ENCODE data around the gene SLC6A6.

SLC6A6 gene

DNA sequence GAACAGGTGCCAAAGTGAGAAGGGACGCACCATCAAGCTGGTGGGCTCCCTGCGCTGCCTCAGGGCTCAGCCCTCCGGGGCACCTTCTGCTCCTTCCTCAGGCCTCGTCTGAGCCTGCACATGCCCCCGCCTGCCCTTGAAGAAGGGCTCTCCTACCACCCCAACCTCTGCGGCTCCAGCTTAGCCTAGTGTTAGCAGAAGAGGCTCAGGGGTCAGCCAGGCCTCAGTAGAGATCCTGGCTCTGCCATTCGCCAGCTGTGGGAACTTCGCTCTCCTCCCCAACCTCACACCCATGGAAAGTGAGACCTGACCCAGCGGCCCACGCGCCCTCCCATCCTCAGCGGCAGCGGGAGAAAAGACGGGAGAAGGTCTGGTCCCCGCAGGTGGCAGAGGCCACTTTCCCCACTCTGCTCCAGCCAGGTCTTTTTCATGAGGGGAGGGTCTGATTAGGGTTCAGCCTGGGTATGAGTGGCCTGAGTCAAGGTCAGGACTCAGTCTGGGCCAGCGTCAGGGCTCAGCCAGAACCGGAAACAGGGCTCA is 129.5 kb downstream of the SLC6A6 start:
- no peak for DNase-seq

DNA sequence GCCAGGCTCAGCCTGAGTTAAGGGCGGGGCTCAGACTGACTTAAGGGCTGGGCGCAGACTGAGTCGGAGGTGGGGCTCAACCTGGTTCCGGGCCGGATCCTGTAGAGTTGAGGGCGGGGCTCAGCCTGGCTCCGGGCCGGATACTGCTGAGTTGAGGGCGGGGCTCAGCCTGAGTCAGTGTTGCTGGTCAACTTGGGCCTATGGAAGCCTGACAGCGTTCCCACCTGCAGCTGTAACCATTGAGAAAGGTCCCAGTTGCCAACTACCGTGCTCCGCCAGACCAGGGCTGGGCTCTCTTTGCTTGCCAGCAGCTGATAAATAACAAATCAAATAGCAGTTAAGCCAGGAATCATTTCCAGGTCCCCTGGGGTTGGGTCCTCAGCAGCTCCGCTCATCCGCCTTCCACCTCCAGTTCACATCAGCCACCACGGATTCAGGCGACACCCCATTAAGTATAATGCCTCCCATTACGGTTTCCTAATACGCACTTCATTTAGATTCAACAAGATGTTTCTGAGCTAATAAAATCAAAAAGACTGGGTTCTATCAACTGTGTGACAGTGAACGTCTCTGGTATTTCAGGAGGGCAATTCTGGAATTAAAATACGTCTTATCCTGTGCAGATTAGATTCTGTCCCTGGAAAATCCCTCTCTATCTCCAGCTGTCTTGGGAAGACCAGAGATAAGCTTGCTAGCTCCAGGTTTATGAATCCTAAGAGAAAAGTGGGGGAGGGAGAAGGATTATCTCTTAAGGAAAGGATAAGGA is 130.5 kb downstream of the SLC6A6 start:
- no peak for DNase-seq

DNA sequence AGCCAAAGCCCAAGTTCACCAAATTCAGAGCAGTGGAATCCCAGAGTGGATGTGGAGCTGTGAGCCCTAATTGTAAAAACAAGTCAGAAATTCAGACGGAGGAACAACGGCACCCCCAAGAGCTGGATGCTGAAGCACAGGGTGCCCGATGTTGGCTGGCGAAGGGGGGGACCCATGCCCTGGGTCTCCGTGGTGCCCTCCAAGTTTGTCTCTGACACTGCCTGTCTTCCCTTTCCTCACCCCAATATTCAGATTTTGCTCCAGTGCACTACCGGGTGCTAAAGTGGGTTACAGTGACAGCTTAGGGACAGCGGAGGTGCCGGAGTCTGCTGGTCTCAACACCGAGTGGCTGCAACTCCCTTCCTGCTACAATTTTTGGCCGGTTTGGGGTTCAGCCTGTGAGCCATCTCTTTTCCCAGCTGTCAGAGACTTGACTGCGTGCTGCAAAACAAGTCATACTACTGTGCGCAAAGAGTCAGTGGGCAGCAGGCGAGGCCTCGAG is 131.1 kb downstream of the SLC6A6 start:
- DNase-seq, result no peak

DNA sequence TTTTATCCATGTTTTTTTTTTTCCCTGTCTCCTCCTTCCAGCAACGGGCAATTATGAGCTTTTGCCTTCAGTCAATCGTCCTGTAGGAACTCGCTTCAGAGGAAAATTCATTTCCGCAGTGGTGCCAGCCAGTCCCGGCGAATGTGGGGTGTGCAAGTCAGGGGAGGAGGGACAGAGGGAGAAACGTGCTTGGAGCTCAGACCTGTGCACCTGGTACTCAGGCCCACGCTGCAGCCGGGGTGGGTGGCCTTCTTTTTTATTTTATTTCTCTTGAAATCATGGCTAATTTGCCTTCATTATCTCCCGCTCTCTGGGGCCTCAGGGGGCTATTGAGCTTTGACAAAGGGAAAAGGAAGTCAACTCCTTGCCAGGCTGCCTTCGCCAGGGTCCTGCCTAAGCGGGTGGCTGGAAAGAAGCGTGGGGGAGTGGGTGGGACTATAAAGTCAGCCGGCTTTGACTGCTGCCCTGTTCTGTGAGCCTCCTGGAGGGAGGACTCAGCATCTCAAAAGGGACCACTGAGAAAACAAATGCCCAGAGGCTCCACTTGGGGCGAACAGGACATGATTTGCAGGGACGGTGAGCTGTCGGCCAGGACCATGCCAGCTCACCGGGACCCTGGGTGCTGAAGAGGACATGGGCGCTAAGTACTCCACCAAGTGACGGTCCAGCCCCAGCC is 132.2 kb downstream of the SLC6A6 start:
- no peak for DNase-seq

DNA sequence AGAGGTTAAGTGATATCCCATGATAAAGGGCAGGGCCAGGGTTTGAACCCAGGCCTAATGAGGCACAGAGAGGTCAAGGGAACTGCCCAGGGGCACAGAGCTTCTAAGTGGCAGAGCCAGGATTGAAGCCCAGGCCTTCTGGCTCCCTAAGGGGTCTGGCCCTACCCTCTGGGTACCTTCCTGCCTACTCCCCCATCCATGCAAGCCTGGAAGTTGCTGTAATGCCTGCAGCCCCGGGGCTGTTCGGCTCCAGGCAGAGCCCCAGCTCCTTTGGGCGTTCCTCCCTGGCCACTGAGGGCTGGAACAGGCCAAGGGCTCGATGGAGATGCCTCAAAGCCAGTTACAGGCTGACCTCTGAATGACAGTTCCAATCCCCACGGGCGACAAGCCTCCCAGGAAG is 133.2 kb downstream of the SLC6A6 start:
- no peak for DNase-seq

DNA sequence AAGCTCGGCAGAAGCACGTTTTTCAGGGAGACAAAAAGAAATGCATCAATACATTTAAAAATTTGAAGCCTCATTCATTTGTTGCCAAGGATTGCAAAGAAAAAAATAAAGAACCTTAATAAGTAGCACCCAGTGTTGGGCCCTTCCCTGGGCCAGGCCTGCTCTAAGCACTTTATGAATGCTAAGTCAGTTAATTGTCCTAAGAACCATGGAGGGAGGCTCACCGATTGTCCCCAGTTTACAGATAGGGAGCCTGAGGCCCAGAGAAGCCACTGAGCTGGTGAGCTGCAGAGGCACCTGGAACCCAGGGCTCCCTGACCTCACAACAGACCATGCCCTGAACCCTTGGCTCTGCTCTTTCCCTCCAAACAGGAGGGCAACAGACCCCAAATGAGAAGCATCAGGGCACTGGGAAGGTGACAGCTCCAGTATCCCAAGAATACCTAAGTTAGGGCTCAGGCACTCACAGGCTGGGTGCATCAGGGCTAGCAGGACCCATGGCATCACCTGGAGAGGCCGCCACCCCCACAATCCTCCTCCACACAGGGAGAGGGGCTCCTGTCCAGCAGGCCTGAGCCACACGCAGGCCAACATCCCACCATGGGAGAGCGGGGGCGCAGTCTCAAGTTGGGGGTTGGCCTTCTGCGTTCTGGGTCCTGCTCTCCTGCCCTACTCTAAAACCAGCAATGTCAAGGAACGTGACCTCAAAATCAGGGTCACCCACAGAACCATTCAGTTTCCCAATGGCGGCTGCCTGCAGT is 133.8 kb downstream of the SLC6A6 start:
- no peak for DNase-seq

DNA sequence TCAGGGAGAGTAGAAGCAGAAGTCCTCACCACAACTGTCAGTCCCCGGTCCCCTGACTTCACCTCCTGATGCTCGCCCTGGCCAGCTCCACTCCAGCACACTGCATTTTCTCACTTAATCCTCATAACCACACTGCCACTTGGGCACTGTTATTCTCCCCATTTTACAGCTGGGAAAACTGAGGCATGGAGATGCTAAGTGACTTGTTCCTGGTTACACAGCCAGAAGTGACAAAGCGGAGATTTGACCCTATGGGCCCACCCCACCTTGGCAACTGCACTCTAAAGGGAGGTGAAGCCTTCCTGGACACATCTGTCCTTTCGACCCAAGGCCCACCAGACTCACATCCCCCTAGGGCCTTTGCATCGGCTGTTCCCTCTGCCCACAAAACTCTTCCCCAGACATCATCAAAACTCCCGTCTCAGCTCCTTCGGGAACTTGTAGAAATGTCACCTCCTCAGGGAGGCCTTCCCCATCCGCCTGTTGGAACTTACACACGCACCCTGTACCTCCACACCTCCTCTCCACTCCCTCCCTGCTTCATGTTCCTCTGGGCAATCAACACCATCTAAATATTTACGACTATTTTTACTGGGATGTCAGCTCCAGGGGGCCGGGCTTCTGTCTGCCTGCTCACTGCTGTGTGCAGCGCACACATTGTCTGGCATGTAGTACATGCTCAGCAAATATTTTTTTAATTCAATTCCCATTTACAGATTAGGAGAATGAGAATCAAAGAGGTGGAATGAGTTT is 134.6 kb downstream of the SLC6A6 start:
- DNase-seq, result no peak

DNA sequence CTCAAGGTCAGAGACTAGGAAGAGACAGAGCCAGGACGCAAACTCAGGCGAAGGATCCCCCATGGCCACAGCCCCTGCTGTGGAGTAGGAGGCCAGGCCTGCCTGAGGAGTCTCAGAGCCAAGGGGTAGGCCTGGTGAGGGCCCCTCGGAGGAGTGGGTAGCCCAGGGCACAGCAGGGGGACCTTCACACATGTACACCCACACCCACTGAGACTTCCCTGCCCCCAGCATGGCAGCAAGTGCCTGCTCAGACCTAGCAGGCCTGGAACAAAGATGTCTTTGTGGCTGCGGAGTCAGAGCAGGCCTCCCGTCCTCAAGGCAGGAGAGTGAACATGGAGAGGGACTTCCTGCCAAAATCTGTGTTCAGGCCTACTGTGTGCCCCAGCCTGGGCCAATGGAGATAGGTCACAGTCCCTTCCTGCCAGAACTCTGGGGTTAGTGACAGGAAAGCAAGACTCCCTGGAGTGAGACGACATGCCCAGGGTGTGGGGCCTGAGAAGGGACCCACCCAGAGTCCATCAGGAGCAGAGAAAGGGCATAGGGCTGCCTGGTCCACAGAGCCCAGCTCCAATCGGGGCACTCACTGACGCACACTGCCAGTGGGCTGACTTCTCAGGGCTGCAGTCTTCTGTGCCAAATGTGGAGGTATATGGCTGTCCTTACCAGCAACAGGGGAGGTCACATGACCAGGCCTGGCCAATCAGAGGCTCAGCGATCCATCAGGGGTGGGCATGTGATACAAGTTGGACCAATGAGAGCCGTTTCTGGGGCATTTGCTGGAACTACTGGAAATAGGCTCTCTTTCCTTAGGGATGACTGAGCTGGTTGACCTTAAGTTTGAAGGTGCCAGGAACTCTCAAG is 135.4 kb downstream of the SLC6A6 start:
- DNase-seq, result no peak

DNA sequence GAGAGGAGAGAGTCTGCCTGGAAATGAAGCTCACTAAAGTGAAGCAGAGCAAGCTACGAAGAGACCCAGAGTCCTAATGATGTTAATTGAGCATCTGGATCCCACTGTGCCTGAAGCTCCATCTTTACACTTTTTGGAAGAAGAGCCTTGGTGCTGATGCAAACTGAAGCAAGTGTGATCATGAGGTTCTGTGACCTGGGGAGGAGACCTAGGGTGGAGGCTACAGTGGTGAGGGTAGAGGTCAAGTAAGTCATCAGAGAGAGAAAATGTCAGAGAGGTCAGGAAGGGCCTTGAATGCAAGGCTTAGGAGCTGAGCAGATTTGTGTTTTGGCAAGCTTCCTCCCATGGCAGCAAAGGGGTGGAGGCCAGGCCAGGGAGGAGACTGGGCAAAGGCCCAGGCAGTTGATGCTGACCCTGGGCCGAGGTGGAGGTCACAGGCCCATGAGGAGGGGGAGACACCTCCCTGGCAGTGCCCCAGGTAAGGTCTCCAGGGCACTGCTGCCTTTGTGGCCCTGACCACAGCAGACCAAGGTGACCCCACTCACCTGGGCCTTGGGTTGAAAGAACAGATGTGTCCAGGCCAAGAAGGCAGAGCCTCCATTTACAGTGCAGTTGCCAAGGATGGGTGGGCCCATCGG is 136.2 kb downstream of the SLC6A6 start:
- no peak for DNase-seq

All from NCI-H187 treated with DMSO at 0.1 percent for 48 hours (cell line).